Osteocyte (in vitro differentiated cells): Measurements from ENCODE around the gene ZDHHC14. TPM values are rescaled to one million over a fixed set of nuclear protein-coding genes. Genes with fewer than 3 reads are reported as not detected.
"Not testable (repeated sequence)": the region's sequence is repeated elsewhere in the genome, so short reads cannot be mapped to it uniquely, and the experiment has no call there.

ENCODE experiments used
- DNase-seq: peaks from one replicate; pipeline ENCODE4 v3.0.0; 2021; ENCODE audit warnings: mixed read lengths; ENCODE audit not compliant: unreplicated experiment; ENCODE audit errors: extremely low spot score
- H3K27ac Mint-ChIP-seq: one replicate; pipeline ENCODE4 v1.8.0; 2021; ENCODE audit warnings: mild to moderate bottlenecking, mixed read lengths; ENCODE audit not compliant: unreplicated experiment
- H3K27me3 Mint-ChIP-seq: one replicate; pipeline ENCODE4 v1.8.0; 2021; ENCODE audit warnings: mixed read lengths; ENCODE audit not compliant: unreplicated experiment
- H3K36me3 Mint-ChIP-seq: one replicate; pipeline ENCODE4 v1.8.0; 2021; ENCODE audit warnings: mixed read lengths; ENCODE audit not compliant: unreplicated experiment
- H3K4me1 Mint-ChIP-seq: one replicate; pipeline ENCODE4 v1.8.0; 2021; ENCODE audit warnings: mixed read lengths; ENCODE audit not compliant: unreplicated experiment
- H3K4me3 Mint-ChIP-seq: one replicate; pipeline ENCODE4 v1.8.0; 2021; ENCODE audit warnings: mild to moderate bottlenecking, moderate library complexity, mixed read lengths; ENCODE audit not compliant: unreplicated experiment
- H3K9me3 Mint-ChIP-seq: one replicate; pipeline ENCODE4 v1.8.0; 2021; ENCODE audit warnings: mixed read lengths; ENCODE audit not compliant: unreplicated experiment
- CTCF ChIP-seq: fragments of 200-600 bp; sonication (generic); IDR thresholded peaks from 2 replicates; pipeline ENCODE4 v1.5.0; 2021; ENCODE audit warnings: antibody characterized with exemption, mild to moderate bottlenecking, moderate library complexity
- total RNA-seq: library from RNA; stranded (reverse); gene quantifications from 2 replicates; pipeline ENCODE4 v1.2.1, GENCODE V29; 2021

Gene ZDHHC14
- total RNA-seq, 1 donor from 2014 or later, result 9.1 TPM

GRCh38 chr6:157558049-157558448 lies 177.1 kb downstream of the ZDHHC14 start:
- no peak overlapping the region for H3K27ac Mint-ChIP-seq
- H3K27me3 Mint-ChIP-seq, result no peaks in the 10 kb centered on the region
- no peak for TF ChIP-seq CTCF
- H3K9me3 Mint-ChIP-seq, result no peaks in the 10 kb centered on the region
- H3K36me3 Mint-ChIP-seq, result no peaks in the 10 kb centered on the region
- peaks cover 2% of the 10 kb centered on the region for H3K4me1 Mint-ChIP-seq
- DNase-seq, result no peak
- H3K4me3 Mint-ChIP-seq, result no peak overlapping the region

GRCh38 chr6:157558487-157559200 lies 177.7 kb downstream of the ZDHHC14 start:
- Mint-ChIP-seq H3K27me3 (no peaks in the 10 kb centered on the region), H3K4me3 (no peak overlapping the region), H3K27ac (no peak overlapping the region), H3K9me3 (no peaks in the 10 kb centered on the region), H3K4me1 (peaks cover 6% of the 10 kb centered on the region), H3K36me3 (no peaks in the 10 kb centered on the region)
- no peak for TF ChIP-seq CTCF
- DNase-seq, result no peak

- no peak for DNase-seq
- no peaks in the 10 kb centered on the region for H3K9me3 Mint-ChIP-seq
- H3K36me3 Mint-ChIP-seq, result no peaks in the 10 kb centered on the region
- no peaks in the 10 kb centered on the region for H3K27me3 Mint-ChIP-seq
- TF ChIP-seq CTCF, result no peak
- no peak overlapping the region for H3K4me3 Mint-ChIP-seq
- H3K27ac Mint-ChIP-seq, result no peak overlapping the region
- peaks cover 12% of the 10 kb centered on the region for H3K4me1 Mint-ChIP-seq
These were observed 178.3 kb downstream of the ZDHHC14 start for GRCh38 chr6:157559201-157559756.

GRCh38 chr6:157560063-157560462 lies 179.1 kb downstream of the ZDHHC14 start:
- H3K4me3 Mint-ChIP-seq, H3K27ac Mint-ChIP-seq, H3K27me3 Mint-ChIP-seq, DNase-seq, H3K9me3 Mint-ChIP-seq, H3K36me3 Mint-ChIP-seq: not testable (repeated sequence)
- peaks cover 13% of the 10 kb centered on the region for H3K4me1 Mint-ChIP-seq

GRCh38 chr6:157560691-157561413 lies 179.9 kb downstream of the ZDHHC14 start:
- Mint-ChIP-seq H3K36me3 (no peaks in the 10 kb centered on the region), H3K27me3 (no peaks in the 10 kb centered on the region), H3K27ac (no peak overlapping the region), H3K4me1 (peaks cover 13% of the 10 kb centered on the region), H3K9me3 (no peaks in the 10 kb centered on the region), H3K4me3 (no peak overlapping the region)
- no peak for TF ChIP-seq CTCF
- DNase-seq, result no peak
